Naive B cell (primary cell): ENCODE measurements around the gene LRRC46. TPM values are rescaled to one million over a fixed set of nuclear protein-coding genes. Genes with fewer than 3 reads are reported as not detected.

Source experiments
- ATAC-seq, 2 donors: fragments of 150-1000 bp; cut with Tn5 transposase; 2 replicates each; pipeline ENCODE4 v1.10.0; 2021; ENCODE audit warnings: low read depth in 2 of 2, mild to moderate bottlenecking in 2 of 2, moderate library complexity in 2 of 2
- DNase-seq: peaks from one replicate; pipeline ENCODE4 v3.0.0; 2022
- H3K27ac Mint-ChIP-seq, 6 donors: one replicate each; pipeline ENCODE4 v1.8.0; 2020 to 2022; ENCODE audit warnings: mild to moderate bottlenecking in 6 of 6, mixed read lengths in 6 of 6, moderate library complexity in 5 of 6, inconsistent platforms in 2 of 6
- H3K27me3 Mint-ChIP-seq, 3 donors: one replicate each; pipeline ENCODE4 v1.8.0; 2021 to 2022; ENCODE audit warnings: mixed read lengths in 3 of 3, mild to moderate bottlenecking in 1 of 3
- H3K36me3 Mint-ChIP-seq, 2 donors: one replicate each; pipeline ENCODE4 v1.8.0; 2020 to 2022; ENCODE audit warnings: mixed read lengths in 2 of 2, inconsistent platforms in 1 of 2, mild to moderate bottlenecking in 1 of 2
- H3K4me1 Mint-ChIP-seq, 3 donors: one replicate each; pipeline ENCODE4 v1.8.0; 2020 to 2022; ENCODE audit warnings: mixed read lengths in 3 of 3, inconsistent platforms in 1 of 3, mild to moderate bottlenecking in 1 of 3, moderate library complexity in 1 of 3
- H3K4me3 Mint-ChIP-seq, 8 donors: one replicate each; pipeline ENCODE4 v1.8.0; 2020 to 2022; ENCODE audit warnings: mild to moderate bottlenecking in 8 of 8, mixed read lengths in 8 of 8, moderate library complexity in 8 of 8, inconsistent platforms in 2 of 8
- H3K9me3 Mint-ChIP-seq, 7 donors: one replicate each; pipeline ENCODE4 v1.8.0; 2020 to 2022; ENCODE audit warnings: mixed read lengths in 7 of 7, mild to moderate bottlenecking in 5 of 7, inconsistent platforms in 2 of 7, moderate library complexity in 1 of 7
- polyA plus RNA-seq, 6 donors: library from polyadenylated mRNA; unstranded; fragments of 300-500 nt; fragmentation: Illumina TruSeq; gene quantifications; one replicate each; pipeline ENCODE4 v1.2.3, GENCODE V29; 2021; ENCODE audit warnings: low read depth in 6 of 6

Gene LRRC46
- polyA plus RNA-seq, 6 donors from 2014 or later = 0.39 to 2.3 (median 1.0) TPM; not detected in 1

GRCh38 chr17:47871048-47871447, 39.6 kb downstream of the LRRC46 start:
- peaks cover 54 to 87% (median 71%) of the 10 kb centered on the region in 3 donors for H3K27me3 Mint-ChIP-seq
- H3K4me1 Mint-ChIP-seq = peaks cover 5 to 11% (median 7%) of the 10 kb centered on the region in 3 donors
- DNase-seq (no peak), ATAC-seq (no peak)
- no peaks in the 10 kb centered on the region for H3K9me3 Mint-ChIP-seq
- peak overlapping the region in 1 of 8 donors; percentile 30 for H3K4me3 Mint-ChIP-seq
- H3K27ac Mint-ChIP-seq = no peak overlapping the region
- H3K36me3 Mint-ChIP-seq = peaks cover 0 to 8% of the 10 kb centered on the region in 2 donors

GRCh38 chr17:47872019-47872650, 40.7 kb downstream of the LRRC46 start:
- no peak for DNase-seq
- peaks cover 0 to 8% of the 10 kb centered on the region in 2 donors for H3K36me3 Mint-ChIP-seq
- peaks cover 5 to 11% (median 7%) of the 10 kb centered on the region in 3 donors for H3K4me1 Mint-ChIP-seq
- H3K9me3 Mint-ChIP-seq = no peaks in the 10 kb centered on the region
- H3K4me3 Mint-ChIP-seq = peak overlapping the region in 4 of 8 donors; percentile 29 to 42 (median 31)
- H3K27ac Mint-ChIP-seq = peak overlapping the region in 1 of 6 donors; percentile 3
- no peak for ATAC-seq
- H3K27me3 Mint-ChIP-seq = peaks cover 51 to 77% (median 66%) of the 10 kb centered on the region in 3 donors

- peaks cover 0 to 8% of the 10 kb centered on the region in 2 donors for H3K36me3 Mint-ChIP-seq
- no peak overlapping the region for H3K4me3 Mint-ChIP-seq
- no peaks in the 10 kb centered on the region for H3K9me3 Mint-ChIP-seq
- no peak for DNase-seq
- peaks cover 49 to 77% (median 72%) of the 10 kb centered on the region in 3 donors for H3K27me3 Mint-ChIP-seq
- no peak overlapping the region for H3K27ac Mint-ChIP-seq
- H3K4me1 Mint-ChIP-seq = peaks cover 5 to 11% (median 7%) of the 10 kb centered on the region in 3 donors
- ATAC-seq = no peak
Measured at GRCh38 chr17:47872651-47873161, 41.2 kb downstream of the LRRC46 start.

- DNase-seq (no peak), ATAC-seq (no peak)
- Mint-ChIP-seq H3K27ac (peak overlapping the region in 2 of 6 donors; percentile 42 to 76), H3K4me1 (peaks cover 5 to 11% (median 7%) of the 10 kb centered on the region in 3 donors), H3K27me3 (peaks cover 45 to 77% (median 76%) of the 10 kb centered on the region in 3 donors), H3K4me3 (no peak overlapping the region), H3K9me3 (no peaks in the 10 kb centered on the region), H3K36me3 (peaks cover 0 to 8% of the 10 kb centered on the region in 2 donors)
Measured at GRCh38 chr17:47873200-47874090, 42.0 kb downstream of the LRRC46 start.

- ATAC-seq (no peak), DNase-seq (no peak)
- Mint-ChIP-seq H3K9me3 (no peaks in the 10 kb centered on the region), H3K4me3 (peak overlapping the region in 2 of 8 donors; percentile 40 to 47), H3K36me3 (peaks cover 0 to 8% of the 10 kb centered on the region in 2 donors), H3K27me3 (peaks cover 41 to 79% (median 76%) of the 10 kb centered on the region in 3 donors), H3K4me1 (peaks cover 5 to 11% (median 7%) of the 10 kb centered on the region in 3 donors), H3K27ac (no peak overlapping the region)
Measured at GRCh38 chr17:47875011-47875985, 43.8 kb downstream of the LRRC46 start.

- H3K27me3 Mint-ChIP-seq = peaks cover 31 to 59% (median 56%) of the 10 kb centered on the region in 3 donors
- H3K4me1 Mint-ChIP-seq = peaks cover 0 to 4% (median 4%) of the 10 kb centered on the region in 3 donors
- DNase-seq (no peak), ATAC-seq (no peak)
- peaks cover 0 to 8% of the 10 kb centered on the region in 2 donors for H3K36me3 Mint-ChIP-seq
- H3K4me3 Mint-ChIP-seq = no peak overlapping the region
- peak overlapping the region in 2 of 6 donors; percentile 21 to 29 for H3K27ac Mint-ChIP-seq
- H3K9me3 Mint-ChIP-seq = no peaks in the 10 kb centered on the region
Measured at GRCh38 chr17:47877368-47878034, 46.0 kb downstream of the LRRC46 start.

- Mint-ChIP-seq H3K4me3 (peak overlapping the region in 1 of 8 donors; percentile 14), H3K4me1 (peaks cover 0 to 4% (median 4%) of the 10 kb centered on the region in 3 donors), H3K27ac (peak overlapping the region in 1 of 6 donors; percentile 49)
Measured at GRCh38 chr17:47878203-47879027, 46.9 kb downstream of the LRRC46 start.

GRCh38 chr17:47879028-47879585, 47.6 kb downstream of the LRRC46 start:
- H3K27me3 Mint-ChIP-seq = peaks cover 27 to 55% (median 49%) of the 10 kb centered on the region in 3 donors
- DNase-seq (no peak), ATAC-seq (no peak)
- H3K27ac Mint-ChIP-seq = no peak overlapping the region
- no peak overlapping the region for H3K4me3 Mint-ChIP-seq
- H3K9me3 Mint-ChIP-seq = peaks cover 0 to 2% (median 0%) of the 10 kb centered on the region in 7 donors
- peaks cover 0 to 8% of the 10 kb centered on the region in 2 donors for H3K36me3 Mint-ChIP-seq
- peaks cover 0 to 4% (median 4%) of the 10 kb centered on the region in 3 donors for H3K4me1 Mint-ChIP-seq

More at GRCh38 chr17:47878203-47879027, 46.9 kb downstream of the LRRC46 start:
- Mint-ChIP-seq H3K27me3 (peaks cover 27 to 55% (median 52%) of the 10 kb centered on the region in 3 donors), H3K36me3 (peaks cover 0 to 8% of the 10 kb centered on the region in 2 donors), H3K9me3 (peaks cover 0 to 1% (median 0%) of the 10 kb centered on the region in 7 donors)
- no peak for ATAC-seq
- DNase-seq = no peak

GRCh38 chr17:47879776-47880454, 48.4 kb downstream of the LRRC46 start:
- Mint-ChIP-seq H3K27ac (no peak overlapping the region), H3K4me3 (no peak overlapping the region), H3K4me1 (peaks cover 0 to 4% (median 4%) of the 10 kb centered on the region in 3 donors), H3K9me3 (peaks cover 0 to 2% (median 0%) of the 10 kb centered on the region in 7 donors), H3K36me3 (peaks cover 0 to 8% of the 10 kb centered on the region in 2 donors), H3K27me3 (peaks cover 21 to 48% (median 40%) of the 10 kb centered on the region in 3 donors)
- ATAC-seq = no peak
- DNase-seq = no peak

GRCh38 chr17:47882247-47882646, 50.8 kb downstream of the LRRC46 start:
- ATAC-seq (no peak), DNase-seq (no peak)
- H3K9me3 Mint-ChIP-seq = peaks cover 0 to 2% (median 0%) of the 10 kb centered on the region in 7 donors
- no peaks in the 10 kb centered on the region for H3K36me3 Mint-ChIP-seq
- peaks cover 0 to 4% (median 0%) of the 10 kb centered on the region in 3 donors for H3K4me1 Mint-ChIP-seq
- peak overlapping the region in 1 of 6 donors; percentile 32 for H3K27ac Mint-ChIP-seq
- H3K27me3 Mint-ChIP-seq = peaks cover 11 to 34% (median 27%) of the 10 kb centered on the region in 3 donors
- peak overlapping the region in 1 of 8 donors; percentile 9 for H3K4me3 Mint-ChIP-seq
